GM23248 (cell line): ENCODE results near the gene CAMTA1.

ENCODE experiments used
- EZH2 ChIP-seq: fragments of 200-600 bp; sonication (generic); IDR thresholded peaks from 2 replicates; pipeline ENCODE4 v1.6.1; 2018; ENCODE audit warnings: antibody characterized with exemption, mild to moderate bottlenecking; ENCODE audit not compliant: insufficient read depth, poor library complexity, severe bottlenecking
- EZH2phosphoT487 ChIP-seq: fragments of 200-600 bp; sonication (generic); IDR thresholded peaks from 2 replicates; pipeline ENCODE4 v1.6.1; 2018; ENCODE audit warnings: antibody characterized with exemption, moderate library complexity, mild to moderate bottlenecking, low read depth; ENCODE audit not compliant: insufficient read depth

DNA sequence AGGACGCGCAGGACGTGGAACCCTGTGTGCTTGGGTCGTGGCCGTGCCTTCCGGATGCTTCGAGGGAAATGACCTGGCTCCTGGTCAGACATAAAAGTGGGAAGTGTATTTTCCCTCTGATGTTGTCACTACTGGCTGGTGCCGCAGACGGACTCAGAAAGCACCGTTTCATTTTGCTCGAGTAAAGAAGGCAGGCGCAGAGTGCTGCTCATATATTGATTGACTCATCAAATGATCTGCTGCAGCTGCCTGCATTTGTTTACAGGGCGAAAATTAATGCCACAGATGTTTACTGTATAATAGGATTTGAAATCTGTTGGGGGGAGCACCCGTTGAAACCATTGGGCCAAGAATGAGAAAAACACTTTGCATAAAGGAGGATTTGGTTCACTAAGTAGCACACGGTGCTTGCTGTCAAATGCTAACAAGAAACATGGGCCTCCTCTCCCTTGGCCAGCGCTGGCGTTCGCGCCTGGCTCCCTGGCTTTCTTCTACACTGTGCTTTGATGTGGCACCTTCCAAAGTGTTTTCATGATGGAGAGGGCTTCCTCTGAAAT lies 365.5 kb downstream of the CAMTA1 start:
- TF ChIP-seq EZH2, result no peak
- no peak for TF ChIP-seq EZH2phosphoT487
